HS-27A (cell line): Measurements from ENCODE around the gene CTNNA3.
"Not testable (repeated sequence)": the region's sequence is repeated elsewhere in the genome, so short reads cannot be mapped to it uniquely, and the experiment has no call there.

Experiments
- DNase-seq: peaks from one replicate; pipeline ENCODE4 v3.0.0-alpha.2; 2012; ENCODE audit warnings: low read depth, missing footprints

The CTNNA3 gene

GRCh38 chr10:67506083-67506756 lies 189.8 kb downstream of the CTNNA3 start:
- DNase-seq: no peak

DNA sequence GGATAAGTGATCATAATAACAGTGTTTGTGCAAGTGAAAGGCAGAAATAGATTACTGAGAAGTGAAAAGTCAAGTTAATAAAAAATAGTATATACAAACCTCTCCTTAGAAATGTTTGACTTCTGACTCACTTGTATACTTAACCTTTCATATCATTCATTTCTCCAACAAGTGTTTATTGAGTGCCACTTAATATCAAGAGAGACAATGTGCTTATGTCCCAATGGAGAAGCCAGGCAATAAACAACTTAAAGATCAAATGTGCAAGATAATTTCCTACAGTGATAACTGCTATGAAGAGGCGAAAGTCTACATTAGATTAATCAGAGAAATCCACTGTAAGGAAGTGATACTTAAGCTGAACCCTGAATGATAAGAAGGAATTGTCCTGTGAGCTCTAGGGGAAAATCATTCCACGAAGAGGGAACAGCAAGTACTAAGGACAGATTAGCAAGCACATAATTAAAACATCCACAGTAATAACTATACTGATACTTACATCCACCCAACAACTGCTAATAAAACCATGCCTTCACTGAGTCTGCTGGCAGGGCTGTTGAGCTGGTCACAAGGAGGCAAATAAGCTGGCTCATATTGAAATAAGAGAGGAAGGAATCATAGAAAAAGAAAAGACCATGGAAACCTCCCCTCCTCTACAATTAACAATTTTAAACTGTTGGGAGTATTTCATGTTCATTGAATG lies 203.5 kb downstream of the CTNNA3 start:
- no peak for DNase-seq

DNA sequence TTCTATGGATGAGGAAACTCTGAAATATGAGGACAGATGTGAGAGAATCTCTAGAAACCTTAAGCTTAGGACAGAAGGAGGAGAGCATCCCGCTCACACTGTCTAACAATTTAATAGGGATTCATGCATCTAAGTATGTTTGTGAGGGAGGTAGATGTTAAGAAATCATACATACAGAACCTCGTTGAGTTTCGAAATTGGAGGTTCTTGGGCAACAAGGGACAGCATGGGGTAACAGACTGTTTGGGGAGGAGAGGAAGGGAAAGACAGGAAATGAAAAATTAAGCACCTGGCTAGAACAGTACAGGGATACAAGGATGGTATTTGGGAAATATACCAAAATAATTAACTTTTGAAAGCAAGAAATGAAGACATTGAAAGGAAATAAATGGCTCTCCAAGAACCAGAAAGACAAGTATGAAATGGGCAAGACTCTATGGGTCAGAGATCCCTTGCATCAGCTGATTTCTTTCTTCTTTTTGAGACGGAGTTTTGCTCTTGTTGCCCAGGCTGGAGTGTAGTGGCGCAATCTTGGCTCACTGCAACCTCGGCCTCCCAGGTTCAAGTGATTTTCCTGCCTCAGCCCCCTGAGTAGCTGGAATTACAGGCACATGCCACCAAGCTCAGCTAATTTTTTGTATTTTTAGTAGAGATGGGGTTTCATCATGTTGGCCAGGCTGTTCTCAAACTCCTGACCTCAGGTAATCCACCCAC lies 207.9 kb downstream of the CTNNA3 start:
- DNase-seq: no peak

DNA sequence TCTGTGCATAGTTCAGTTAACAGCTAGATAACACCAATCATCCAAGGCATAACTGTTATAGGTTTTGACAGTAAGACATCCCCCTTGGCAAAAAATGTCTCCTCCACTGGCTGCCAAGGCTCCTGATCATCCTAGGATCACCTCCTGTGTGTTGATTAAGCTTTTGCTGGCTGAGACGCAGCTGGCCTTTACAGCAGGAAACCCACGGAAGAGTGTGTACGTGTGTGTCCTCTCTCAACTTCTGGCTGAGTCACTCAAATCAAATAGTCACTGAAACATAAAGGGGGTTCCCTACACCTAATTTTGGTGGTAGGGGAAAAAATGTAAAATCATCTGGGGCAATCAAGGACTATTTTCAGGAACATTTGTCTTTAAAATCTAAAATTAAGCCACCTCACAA lies 208.8 kb downstream of the CTNNA3 start:
- DNase-seq: no peak

DNA sequence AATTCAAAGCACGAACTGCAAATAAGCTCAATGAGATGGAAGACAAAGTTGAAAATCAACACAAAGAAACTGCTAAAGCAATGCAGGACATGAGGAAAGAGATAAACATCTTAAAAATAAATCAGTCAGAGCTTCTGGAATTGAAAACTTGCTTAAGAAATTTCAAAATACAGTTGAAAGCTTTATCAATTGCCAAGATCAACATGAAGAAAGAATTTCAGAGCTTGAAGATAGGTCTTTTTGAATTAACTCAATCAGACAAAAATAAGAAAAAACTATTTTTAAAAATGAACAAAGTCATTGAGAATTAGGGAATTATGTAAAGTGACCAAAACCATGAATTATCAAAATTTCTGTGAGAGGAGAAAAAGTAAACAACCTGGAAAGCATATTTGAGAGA lies 218.1 kb downstream of the CTNNA3 start:
- no peak for DNase-seq

DNA sequence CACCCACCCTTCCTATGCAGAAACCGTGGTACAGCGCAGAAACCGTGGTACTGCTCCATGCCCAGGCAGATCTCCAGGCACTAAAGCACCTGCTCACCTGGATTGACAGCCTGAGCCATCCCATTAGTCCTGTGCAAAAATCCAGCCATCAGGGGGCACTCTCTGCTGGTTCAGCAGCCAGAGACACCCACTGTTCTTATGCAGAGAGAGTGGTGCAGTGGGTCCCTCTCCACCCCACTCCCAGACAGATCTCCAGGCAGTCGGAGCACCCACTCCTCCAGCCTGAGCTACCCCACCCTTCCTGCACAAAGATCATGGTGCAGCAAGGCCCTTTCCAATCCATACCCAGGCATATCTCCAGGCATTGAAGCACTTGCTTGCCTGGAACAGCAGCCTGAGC lies 219.8 kb downstream of the CTNNA3 start:
- DNase-seq: no peak

- no peak for DNase-seq
These were observed 222.0 kb downstream of the CTNNA3 start for GRCh38 chr10:67473850-67474633.

DNA sequence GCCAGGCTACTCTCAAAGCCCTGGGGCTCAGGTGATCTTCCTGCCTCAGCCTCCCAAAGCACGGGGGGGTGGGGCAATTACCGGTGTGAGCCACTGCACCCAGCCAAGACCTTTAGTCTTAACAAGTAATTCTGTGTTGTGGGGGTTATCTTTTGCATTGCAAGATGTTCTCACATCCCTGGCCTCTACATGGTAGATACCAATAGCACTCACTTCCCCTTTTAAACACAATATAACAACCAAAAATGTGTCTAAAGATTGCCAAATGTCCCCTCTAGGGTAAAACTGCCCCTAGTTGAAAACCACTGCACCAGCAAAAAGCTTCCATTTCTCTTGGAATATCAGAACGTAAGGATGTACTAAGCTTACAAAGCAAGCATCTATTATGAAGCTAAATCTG lies 225.0 kb downstream of the CTNNA3 start:
- DNase-seq: no peak

DNA sequence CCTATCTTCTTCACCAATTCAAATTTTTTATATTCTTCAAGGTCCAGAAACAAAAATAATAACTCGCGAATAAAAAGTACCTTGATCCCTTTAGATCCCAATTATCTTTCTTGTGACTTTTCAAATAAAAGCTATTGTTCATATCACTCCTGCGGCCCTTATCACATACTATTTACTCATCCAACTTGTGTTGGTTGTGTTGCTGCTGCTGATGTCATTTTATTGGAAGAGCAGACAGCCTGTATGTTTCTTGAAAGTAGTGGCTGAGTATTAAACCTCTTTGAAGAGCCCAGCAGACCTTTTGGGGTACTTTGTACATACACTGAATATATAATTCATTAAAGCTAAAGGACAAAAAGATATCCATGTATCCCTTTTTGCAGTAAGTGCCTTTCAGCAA lies 231.7 kb downstream of the CTNNA3 start:
- DNase-seq: no peak

- DNase-seq: no peak
These were observed 243.1 kb downstream of the CTNNA3 start for GRCh38 chr10:67452892-67453291.

- DNase-seq: no peak
These were observed 257.2 kb downstream of the CTNNA3 start for GRCh38 chr10:67438605-67439304.

DNA sequence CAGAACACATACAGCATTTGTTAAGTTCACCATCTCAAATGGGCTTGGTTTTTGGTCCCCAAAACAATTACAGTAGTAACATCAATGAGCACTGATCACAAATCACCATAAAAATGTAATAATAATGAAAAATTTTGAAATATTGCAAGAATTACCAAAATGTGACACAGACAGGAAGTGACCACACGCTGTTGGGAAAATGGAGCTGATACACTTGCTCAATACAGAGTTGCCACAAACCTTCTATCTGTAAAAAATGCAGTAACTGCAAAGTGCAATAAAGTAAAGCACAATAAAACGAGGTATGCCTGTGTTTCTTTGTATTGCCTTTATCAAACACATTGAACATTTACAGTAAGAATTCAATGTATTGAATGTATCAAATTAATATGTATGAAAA lies 262.7 kb downstream of the CTNNA3 start:
- DNase-seq: no peak

GRCh38 chr10:67402620-67403019 lies 293.4 kb downstream of the CTNNA3 start:
- DNase-seq: no peak

DNA sequence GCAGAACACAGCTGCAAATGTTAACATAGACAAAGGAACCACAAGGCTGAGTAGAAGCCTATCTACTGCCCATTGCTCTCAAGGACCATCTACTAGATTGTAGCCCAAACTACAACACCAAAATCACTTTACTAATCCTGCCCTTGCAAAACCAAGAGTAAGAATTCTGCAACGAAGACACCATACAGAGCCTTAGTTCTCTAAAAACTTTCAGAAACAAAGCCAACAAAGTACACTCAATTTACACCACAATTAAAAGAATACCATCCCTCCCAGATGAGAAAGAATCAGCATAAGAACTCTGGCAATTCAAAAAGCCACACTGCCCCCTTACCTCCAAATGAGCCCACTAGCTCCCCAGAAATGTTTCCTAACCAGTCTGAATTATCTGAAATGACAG lies 294.3 kb downstream of the CTNNA3 start:
- DNase-seq: no peak

GRCh38 chr10:67386841-67387533 lies 309.0 kb downstream of the CTNNA3 start:
- DNase-seq: not testable (repeated sequence)

GRCh38 chr10:67386260-67386659 lies 309.7 kb downstream of the CTNNA3 start:
- no peak for DNase-seq

DNA sequence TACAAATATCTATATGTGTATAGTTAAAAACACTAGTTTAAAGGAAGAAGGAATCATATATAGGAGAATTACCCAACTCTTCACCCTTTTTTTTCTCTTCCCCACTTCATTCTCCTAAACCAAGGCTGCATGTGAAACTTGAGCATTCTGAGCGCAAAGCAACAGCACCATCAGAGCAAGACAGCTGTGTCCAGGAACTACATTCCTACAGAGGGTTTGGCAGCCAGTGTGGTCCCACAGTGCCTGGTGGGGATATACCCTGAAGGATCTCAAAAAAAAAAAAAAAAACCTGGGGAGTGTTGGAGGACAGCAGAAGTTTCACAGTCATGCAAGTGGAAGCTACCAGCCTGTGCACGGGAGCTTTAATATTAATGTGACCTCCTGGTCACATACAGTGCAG lies 310.4 kb downstream of the CTNNA3 start:
- no peak for DNase-seq

DNA sequence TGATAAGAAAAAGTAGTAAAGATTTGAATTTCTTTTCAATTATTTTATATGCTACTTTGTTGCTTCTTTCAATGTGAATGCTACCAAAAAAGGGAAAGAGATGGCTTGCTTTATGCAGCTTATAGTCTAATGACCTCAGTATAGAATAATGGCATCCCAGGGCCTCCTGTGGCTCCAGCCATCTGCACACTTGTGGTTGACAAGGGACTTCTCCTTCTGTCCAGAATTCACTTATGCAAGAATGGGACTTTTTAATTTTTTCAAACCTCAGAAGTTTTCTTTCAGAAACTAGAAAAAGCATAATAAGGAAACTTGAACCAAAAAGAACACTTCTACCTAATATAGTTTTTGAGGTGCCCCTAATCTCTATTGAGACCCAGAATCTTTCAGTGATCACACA lies 310.9 kb downstream of the CTNNA3 start:
- DNase-seq: no peak

DNA sequence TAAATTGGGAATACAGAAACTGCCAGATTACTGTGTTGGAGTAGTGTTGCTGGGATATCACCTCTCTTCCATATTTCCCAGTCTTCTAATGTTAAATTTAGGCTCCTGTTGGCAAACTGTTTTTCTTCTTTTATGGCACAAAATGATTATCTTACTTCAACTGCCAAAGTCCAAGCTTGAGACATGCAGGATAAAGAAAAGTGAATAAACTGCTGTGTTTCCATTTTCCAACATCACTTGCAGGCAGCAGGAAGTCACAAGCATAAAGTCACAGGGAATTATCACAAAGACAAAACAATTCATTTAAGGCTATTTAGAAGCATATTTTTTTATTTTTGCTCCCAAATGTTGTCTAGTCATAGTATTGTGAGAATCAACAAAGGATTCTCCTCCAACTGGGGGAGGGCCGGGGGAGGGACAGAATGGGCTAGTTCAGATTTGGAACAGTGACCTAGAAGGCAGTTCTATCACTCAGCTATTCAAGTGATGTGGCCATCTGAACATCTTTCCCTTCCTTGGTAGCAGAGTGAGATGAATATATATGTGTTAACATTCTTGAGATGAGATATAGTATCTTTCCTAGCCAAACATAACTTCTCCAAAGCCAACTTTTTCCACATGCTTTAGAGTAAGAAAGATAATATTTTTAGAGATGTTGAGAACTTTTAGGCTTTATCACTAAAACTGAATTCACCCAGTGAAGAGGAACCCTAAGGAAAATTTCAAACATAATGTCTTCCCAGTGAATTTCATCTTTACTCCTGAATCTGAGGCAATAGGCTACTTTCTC lies 364.7 kb downstream of the CTNNA3 start:
- no peak for DNase-seq
